ENCODE results near the gene EDRF1. TPM values are rescaled to one million over a fixed set of nuclear protein-coding genes. Genes with fewer than 3 reads are reported as not detected.

Gene EDRF1
- total and polyA plus RNA-seq, 2 of the 13 experiments (the other 11 are each of a cell fraction or from before 2014, with no cell fraction given), result 16.9 to 26.7 TPM

DNA sequence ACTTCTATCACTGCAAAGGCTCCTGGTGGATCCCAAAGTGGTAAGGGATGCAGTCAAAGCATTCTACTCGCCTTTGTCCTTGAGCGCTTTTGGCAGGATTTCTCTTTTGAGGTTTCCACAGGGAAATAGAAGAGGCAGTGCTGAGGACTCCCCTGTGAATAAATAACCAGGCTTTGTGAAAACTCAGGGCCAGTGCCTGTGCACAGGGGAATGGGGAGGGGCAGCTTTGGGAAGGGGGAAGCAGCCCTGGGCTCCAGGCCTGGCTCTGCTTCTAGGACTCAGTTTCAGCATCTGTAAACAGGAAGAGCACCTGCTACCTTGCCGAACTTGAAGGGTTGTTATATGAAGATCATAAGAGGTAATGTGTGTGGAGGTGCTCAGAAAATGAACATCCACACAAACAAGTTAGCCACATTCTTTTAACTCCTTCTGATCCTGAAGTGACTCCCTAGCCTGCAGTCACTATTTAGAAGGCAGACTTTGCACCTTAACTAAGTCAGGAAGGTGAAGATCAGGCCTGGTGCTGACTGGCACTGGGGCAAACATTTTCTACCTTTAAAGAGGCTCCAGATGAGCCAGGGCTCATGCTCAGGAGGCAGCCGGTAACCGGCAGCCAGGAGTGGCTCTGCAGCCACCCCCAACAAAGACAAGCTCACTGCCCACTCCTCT is 78.6 kb downstream of the EDRF1 start (continued):
- TF ChIP-seq, protein P1, sequence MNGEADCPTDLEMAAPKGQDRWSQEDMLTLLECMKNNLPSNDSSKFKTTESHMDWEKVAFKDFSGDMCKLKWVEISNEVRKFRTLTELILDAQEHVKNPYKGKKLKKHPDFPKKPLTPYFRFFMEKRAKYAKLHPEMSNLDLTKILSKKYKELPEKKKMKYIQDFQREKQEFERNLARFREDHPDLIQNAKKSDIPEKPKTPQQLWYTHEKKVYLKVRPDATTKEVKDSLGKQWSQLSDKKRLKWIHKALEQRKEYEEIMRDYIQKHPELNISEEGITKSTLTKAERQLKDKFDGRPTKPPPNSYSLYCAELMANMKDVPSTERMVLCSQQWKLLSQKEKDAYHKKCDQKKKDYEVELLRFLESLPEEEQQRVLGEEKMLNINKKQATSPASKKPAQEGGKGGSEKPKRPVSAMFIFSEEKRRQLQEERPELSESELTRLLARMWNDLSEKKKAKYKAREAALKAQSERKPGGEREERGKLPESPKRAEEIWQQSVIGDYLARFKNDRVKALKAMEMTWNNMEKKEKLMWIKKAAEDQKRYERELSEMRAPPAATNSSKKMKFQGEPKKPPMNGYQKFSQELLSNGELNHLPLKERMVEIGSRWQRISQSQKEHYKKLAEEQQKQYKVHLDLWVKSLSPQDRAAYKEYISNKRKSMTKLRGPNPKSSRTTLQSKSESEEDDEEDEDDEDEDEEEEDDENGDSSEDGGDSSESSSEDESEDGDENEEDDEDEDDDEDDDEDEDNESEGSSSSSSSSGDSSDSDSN (CRISPR knock-in tag; IDR thresholded peaks at IDR 0.05), result no peak
- TF ChIP-seq ZFP37 (CRISPR knock-in tag; IDR thresholded peaks at IDR 0.05; ENCODE audit: borderline replicate concordance) (no peak), PHF20 (CRISPR knock-in tag; IDR thresholded peaks at IDR 0.05) (no peak), SPEN (CRISPR knock-in tag; IDR thresholded peaks at IDR 0.05; ENCODE audit: low read depth) (no peak), KMT2A (CRISPR knock-in tag; IDR thresholded peaks at IDR 0.05) (no peak), TMF1 (CRISPR knock-in tag; IDR thresholded peaks at IDR 0.05; ENCODE audit: low read depth) (no peak), ERF (CRISPR knock-in tag; IDR thresholded peaks at IDR 0.05) (0 out of 2 replicates have a peak, but pooled peaks have one; percentile 31), SOX13 (IDR thresholded peaks at IDR 0.05) (no peak), SOX13 (CRISPR knock-in tag; conservative IDR thresholded peaks at IDR 0.05 in 1 of 2, IDR thresholded peaks at IDR 0.05 in 1 of 2) (peak in 1 of 2 experiments; percentile 51; a peak in 2 of 4 replicates), ZBTB20 (CRISPR knock-in tag; IDR thresholded peaks at IDR 0.05; ENCODE audit: borderline replicate concordance, low read depth) (peak; percentile 34; the same call in 1 of the 2 replicates), IRX3 (CRISPR knock-in tag; IDR thresholded peaks at IDR 0.05; ENCODE audit: borderline replicate concordance, low read depth) (no peak)
- TF ChIP-seq, protein P2, sequence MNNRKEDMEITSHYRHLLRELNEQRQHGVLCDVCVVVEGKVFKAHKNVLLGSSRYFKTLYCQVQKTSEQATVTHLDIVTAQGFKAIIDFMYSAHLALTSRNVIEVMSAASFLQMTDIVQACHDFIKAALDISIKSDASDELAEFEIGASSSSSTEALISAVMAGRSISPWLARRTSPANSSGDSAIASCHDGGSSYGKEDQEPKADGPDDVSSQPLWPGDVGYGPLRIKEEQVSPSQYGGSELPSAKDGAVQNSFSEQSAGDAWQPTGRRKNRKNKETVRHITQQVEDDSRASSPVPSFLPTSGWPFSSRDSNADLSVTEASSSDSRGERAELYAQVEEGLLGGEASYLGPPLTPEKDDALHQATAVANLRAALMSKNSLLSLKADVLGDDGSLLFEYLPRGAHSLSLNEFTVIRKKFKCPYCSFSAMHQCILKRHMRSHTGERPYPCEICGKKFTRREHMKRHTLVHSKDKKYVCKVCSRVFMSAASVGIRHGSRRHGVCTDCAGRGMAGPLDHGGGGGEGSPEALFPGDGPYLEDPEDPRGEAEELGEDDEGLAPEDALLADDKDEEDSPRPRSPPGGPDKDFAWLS (CRISPR knock-in tag; IDR thresholded peaks at IDR 0.05; ENCODE audit: borderline replicate concordance), result no peak
- TF ChIP-seq, protein P3, sequence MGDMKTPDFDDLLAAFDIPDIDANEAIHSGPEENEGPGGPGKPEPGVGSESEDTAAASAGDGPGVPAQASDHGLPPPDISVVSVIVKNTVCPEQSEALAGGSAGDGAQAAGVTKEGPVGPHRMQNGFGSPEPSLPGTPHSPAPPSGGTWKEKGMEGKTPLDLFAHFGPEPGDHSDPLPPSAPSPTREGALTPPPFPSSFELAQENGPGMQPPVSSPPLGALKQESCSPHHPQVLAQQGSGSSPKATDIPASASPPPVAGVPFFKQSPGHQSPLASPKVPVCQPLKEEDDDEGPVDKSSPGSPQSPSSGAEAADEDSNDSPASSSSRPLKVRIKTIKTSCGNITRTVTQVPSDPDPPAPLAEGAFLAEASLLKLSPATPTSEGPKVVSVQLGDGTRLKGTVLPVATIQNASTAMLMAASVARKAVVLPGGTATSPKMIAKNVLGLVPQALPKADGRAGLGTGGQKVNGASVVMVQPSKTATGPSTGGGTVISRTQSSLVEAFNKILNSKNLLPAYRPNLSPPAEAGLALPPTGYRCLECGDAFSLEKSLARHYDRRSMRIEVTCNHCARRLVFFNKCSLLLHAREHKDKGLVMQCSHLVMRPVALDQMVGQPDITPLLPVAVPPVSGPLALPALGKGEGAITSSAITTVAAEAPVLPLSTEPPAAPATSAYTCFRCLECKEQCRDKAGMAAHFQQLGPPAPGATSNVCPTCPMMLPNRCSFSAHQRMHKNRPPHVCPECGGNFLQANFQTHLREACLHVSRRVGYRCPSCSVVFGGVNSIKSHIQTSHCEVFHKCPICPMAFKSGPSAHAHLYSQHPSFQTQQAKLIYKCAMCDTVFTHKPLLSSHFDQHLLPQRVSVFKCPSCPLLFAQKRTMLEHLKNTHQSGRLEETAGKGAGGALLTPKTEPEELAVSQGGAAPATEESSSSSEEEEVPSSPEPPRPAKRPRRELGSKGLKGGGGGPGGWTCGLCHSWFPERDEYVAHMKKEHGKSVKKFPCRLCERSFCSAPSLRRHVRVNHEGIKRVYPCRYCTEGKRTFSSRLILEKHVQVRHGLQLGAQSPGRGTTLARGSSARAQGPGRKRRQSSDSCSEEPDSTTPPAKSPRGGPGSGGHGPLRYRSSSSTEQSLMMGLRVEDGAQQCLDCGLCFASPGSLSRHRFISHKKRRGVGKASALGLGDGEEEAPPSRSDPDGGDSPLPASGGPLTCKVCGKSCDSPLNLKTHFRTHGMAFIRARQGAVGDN (CRISPR knock-in tag; IDR thresholded peaks at IDR 0.05), result peak; percentile 40
- TF ChIP-seq, protein P4, sequence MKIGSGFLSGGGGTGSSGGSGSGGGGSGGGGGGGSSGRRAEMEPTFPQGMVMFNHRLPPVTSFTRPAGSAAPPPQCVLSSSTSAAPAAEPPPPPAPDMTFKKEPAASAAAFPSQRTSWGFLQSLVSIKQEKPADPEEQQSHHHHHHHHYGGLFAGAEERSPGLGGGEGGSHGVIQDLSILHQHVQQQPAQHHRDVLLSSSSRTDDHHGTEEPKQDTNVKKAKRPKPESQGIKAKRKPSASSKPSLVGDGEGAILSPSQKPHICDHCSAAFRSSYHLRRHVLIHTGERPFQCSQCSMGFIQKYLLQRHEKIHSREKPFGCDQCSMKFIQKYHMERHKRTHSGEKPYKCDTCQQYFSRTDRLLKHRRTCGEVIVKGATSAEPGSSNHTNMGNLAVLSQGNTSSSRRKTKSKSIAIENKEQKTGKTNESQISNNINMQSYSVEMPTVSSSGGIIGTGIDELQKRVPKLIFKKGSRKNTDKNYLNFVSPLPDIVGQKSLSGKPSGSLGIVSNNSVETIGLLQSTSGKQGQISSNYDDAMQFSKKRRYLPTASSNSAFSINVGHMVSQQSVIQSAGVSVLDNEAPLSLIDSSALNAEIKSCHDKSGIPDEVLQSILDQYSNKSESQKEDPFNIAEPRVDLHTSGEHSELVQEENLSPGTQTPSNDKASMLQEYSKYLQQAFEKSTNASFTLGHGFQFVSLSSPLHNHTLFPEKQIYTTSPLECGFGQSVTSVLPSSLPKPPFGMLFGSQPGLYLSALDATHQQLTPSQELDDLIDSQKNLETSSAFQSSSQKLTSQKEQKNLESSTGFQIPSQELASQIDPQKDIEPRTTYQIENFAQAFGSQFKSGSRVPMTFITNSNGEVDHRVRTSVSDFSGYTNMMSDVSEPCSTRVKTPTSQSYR (CRISPR knock-in tag; IDR thresholded peaks at IDR 0.05; ENCODE audit: borderline replicate concordance), result peak; percentile 8; the same call in 1 of the 2 replicates
- TF ChIP-seq, protein P5, sequence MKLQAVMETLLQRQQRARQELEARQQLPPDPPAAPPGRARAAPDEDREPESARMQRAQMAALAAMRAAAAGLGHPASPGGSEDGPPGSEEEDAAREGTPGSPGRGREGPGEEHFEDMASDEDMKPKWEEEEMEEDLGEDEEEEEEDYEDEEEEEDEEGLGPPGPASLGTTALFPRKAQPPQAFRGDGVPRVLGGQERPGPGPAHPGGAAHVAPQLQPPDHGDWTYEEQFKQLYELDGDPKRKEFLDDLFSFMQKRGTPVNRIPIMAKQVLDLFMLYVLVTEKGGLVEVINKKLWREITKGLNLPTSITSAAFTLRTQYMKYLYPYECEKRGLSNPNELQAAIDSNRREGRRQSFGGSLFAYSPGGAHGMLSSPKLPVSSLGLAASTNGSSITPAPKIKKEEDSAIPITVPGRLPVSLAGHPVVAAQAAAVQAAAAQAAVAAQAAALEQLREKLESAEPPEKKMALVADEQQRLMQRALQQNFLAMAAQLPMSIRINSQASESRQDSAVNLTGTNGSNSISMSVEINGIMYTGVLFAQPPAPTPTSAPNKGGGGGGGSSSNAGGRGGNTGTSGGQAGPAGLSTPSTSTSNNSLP (IDR thresholded peaks at IDR 0.05; ENCODE audit: low read depth, low read length), result no peak

Data from HepG2 (cell line).